Measurements from ENCODE around the gene NR5A2. TPM values are rescaled to one million over a fixed set of nuclear protein-coding genes. Genes with fewer than 3 reads are reported as not detected.
"Not testable (repeated sequence)": the region's sequence is repeated elsewhere in the genome, so short reads cannot be mapped to it uniquely, and the experiment has no call there.

Gene NR5A2
- total RNA-seq, 4 donors from 2014 or later, result 5.0 to 21.5 (median 11.8) TPM

DNA sequence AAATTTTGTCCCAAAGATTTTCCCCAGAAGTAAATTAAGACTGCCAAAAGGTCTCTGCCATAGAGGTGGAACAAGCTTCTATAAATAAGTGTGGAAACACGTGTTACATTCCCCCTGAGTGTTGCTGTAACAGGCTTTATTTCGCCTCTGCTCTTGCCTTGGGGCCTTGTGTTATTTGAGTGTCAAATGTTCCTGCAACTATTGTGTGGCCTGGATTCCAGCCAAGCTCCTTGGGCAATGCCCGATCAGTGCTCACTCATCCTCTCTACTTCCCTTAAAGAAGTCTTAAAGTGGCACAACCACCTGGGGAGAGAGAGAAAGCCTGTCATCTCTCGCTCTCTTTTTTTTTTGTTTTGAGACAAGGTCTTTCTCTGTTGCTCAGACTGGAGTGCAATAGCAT, 156.7 kb downstream of the NR5A2 start:
- peak overlapping the region in 1 of 2 donors; percentile 14 for H3K27ac ChIP-seq
- TF ChIP-seq, protein P1, sequence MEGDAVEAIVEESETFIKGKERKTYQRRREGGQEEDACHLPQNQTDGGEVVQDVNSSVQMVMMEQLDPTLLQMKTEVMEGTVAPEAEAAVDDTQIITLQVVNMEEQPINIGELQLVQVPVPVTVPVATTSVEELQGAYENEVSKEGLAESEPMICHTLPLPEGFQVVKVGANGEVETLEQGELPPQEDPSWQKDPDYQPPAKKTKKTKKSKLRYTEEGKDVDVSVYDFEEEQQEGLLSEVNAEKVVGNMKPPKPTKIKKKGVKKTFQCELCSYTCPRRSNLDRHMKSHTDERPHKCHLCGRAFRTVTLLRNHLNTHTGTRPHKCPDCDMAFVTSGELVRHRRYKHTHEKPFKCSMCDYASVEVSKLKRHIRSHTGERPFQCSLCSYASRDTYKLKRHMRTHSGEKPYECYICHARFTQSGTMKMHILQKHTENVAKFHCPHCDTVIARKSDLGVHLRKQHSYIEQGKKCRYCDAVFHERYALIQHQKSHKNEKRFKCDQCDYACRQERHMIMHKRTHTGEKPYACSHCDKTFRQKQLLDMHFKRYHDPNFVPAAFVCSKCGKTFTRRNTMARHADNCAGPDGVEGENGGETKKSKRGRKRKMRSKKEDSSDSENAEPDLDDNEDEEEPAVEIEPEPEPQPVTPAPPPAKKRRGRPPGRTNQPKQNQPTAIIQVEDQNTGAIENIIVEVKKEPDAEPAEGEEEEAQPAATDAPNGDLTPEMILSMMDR (IDR thresholded peaks at IDR 0.05), result no peak
- TF ChIP-seq POLR2A (IDR thresholded peaks at IDR 0.05), result no peak

DNA sequence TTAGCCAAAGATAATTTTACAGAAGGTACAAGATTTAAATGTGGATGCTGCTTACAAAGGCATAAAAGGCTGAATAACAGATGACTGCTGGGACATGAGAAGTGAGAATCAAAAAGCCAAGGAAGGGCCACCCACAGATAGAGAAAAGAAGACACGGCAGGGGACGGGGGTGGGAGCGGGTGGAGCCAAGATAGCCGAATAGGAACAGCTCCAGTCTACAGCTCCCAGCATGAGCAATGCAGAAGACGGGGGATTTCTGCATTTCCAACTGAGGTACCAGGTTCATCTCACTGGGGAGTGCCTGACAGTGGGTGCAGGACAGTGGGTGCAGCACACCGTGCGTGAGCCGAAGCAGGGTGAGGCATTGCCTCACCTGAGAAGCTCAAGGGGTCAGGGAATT, 157.7 kb downstream of the NR5A2 start:
- H3K27me3 ChIP-seq; DNase-seq; H3K4me3 ChIP-seq; H3K36me3 ChIP-seq; H3K27ac ChIP-seq; H3K9me3 ChIP-seq; intact Hi-C loops (cut with DNase I; ENCODE audit: low total_unique reads); H3K4me1 ChIP-seq: not testable (repeated sequence)

More for the DNA sequence above, 156.7 kb downstream of the NR5A2 start:
- Histone ChIP-seq H3K4me3 (no peak overlapping the region), H3K9me3 (no peaks in the 10 kb centered on the region), H3K4me1 (no peaks in the 10 kb centered on the region), H3K36me3 (no peaks in the 10 kb centered on the region), H3K27me3 (no peaks in the 10 kb centered on the region)
- DNase-seq, result peak in 1 of 2 donors; percentile 73
- intact Hi-C loops (cut with DNase I; ENCODE audit: low total_unique reads), result no loop called here

DNA sequence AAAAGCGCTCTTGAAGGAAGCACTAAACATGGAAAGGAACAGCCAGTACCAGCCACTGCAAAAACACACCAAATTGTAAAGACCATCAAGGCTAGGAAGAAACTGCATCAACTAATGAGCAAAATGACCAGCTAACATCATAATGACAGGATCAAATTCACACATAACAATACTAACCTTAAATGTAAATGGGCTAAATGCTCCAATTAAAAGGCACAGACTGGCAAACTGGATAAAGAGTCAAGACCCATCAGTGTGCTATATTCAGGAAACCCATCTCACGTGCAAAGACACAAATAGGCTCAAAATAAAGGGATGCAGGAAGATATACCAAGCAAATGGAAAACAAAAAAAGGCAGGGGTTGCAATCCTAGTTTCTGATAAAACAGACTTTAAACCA, 159.8 kb downstream of the NR5A2 start:
- H3K4me3 ChIP-seq; H3K9me3 ChIP-seq; H3K36me3 ChIP-seq; intact Hi-C loops (cut with DNase I; ENCODE audit: low total_unique reads); H3K4me1 ChIP-seq; H3K27ac ChIP-seq; DNase-seq; H3K27me3 ChIP-seq: not testable (repeated sequence)

DNA sequence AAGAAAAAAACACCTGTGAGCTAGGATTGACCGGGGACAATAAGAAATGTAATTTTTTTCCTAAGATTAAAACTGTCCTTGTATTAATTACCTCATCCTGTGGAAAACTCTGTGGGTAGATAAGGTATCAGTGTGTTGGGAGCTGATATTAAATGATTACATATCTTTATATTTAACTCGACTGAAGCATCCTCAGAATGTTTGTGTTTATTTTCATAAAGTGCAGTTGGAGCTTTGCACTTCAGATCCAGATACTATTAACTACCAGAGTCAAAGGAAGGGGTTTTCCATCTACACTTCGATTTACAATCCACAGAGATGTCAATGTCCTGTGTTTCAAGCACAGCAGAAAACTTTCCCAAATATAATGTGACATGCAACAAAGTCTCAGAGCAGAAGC, 164.5 kb downstream of the NR5A2 start:
- intact Hi-C loops (cut with DNase I; ENCODE audit: low total_unique reads), result no loop called here
- H3K9me3 ChIP-seq, result no peaks in the 10 kb centered on the region
- no peak for TF ChIP-seq POLR2A (IDR thresholded peaks at IDR 0.05)
- TF ChIP-seq, protein P1 (IDR thresholded peaks at IDR 0.05), result no peak
- H3K27me3 ChIP-seq, result no peaks in the 10 kb centered on the region
- no peak for DNase-seq
- no peaks in the 10 kb centered on the region for H3K4me1 ChIP-seq
- H3K36me3 ChIP-seq, result no peaks in the 10 kb centered on the region
- no peak overlapping the region for H3K27ac ChIP-seq
- H3K4me3 ChIP-seq, result no peak overlapping the region

DNA sequence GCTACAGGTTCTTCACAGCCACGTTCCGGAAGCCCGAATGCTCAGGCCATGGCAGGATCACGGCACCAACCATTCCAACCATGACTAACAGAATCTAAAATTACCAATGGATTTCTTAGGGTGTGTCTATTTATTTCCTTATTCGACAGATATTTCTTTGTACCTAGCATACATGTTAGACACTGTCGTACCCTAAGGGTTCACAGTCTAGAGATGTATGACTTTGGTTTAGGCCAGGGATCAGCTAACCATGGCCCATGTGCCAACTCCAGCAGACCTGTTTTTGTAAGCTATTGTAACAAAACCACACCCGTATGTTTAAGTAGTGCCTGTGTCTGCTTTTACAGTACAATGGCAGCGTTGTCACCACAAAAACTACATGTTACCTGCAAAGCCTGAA, 167.0 kb downstream of the NR5A2 start:
- no peaks in the 10 kb centered on the region for H3K27me3 ChIP-seq
- no peaks in the 10 kb centered on the region for H3K9me3 ChIP-seq
- DNase-seq, result no peak
- H3K4me1 ChIP-seq, result no peaks in the 10 kb centered on the region
- no peak overlapping the region for H3K4me3 ChIP-seq
- TF ChIP-seq, protein P1 (IDR thresholded peaks at IDR 0.05), result no peak
- no peak for TF ChIP-seq POLR2A (IDR thresholded peaks at IDR 0.05)
- H3K36me3 ChIP-seq, result no peaks in the 10 kb centered on the region
- H3K27ac ChIP-seq, result no peak overlapping the region
- intact Hi-C loops (cut with DNase I; ENCODE audit: low total_unique reads), result no loop called here

DNA sequence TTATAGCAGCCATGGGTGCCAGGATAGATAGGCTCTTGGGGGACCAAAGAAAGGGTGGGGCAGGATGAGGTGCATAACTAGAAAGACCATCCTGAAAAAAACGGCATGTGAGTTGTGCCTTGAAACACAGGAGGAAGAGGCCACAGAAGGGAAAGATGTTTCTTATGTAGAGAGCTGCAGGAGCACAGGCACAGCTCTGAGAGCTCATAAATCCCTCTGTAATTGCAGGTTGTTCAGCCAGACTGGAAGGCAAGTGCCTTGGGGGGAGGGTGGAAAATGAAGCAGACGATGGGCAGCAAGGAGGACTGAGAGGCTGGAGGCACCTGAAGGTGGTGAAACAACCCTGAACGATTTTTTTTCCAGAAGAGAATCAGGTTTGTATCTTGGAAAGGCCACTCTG, 170.7 kb downstream of the NR5A2 start:
- no peak for DNase-seq
- H3K4me3 ChIP-seq, result no peak overlapping the region
- no peak for TF ChIP-seq POLR2A (IDR thresholded peaks at IDR 0.05)
- TF ChIP-seq, protein P1 (IDR thresholded peaks at IDR 0.05), result no peak
- no peak overlapping the region for H3K27ac ChIP-seq
- H3K36me3 ChIP-seq, result no peaks in the 10 kb centered on the region
- intact Hi-C loops (cut with DNase I; ENCODE audit: low total_unique reads), result no loop called here
- H3K27me3 ChIP-seq, result no peaks in the 10 kb centered on the region
- no peaks in the 10 kb centered on the region for H3K9me3 ChIP-seq
- no peaks in the 10 kb centered on the region for H3K4me1 ChIP-seq
